ENCODE measurements around the gene CLIP3.
"Not testable (repeated sequence)": the region's sequence is repeated elsewhere in the genome, so short reads cannot be mapped to it uniquely, and the experiment has no call there.

The CLIP3 gene

DNA sequence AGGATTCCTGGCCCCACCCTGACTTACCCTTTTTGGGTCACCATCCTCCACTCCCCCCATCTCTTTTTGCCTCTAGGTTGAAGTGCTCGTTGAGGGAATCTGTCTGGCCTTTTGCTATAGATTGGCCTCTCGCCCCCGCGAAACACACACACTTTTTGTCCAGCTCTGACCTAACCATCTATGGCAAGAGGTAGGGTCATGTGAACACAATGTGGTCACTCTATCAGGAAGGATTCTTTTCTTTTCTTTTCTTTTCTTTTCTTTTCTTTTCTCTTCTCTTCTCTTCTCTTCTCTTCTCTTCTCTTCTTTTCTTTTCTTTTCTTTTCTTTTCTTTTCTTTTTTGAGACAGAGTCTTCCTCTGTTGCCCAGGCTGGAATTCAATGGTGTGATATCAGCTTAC is 51.7 kb downstream of the CLIP3 start:
- DNase-seq (ENCODE audit: low spot score), result not testable (repeated sequence)

DNA sequence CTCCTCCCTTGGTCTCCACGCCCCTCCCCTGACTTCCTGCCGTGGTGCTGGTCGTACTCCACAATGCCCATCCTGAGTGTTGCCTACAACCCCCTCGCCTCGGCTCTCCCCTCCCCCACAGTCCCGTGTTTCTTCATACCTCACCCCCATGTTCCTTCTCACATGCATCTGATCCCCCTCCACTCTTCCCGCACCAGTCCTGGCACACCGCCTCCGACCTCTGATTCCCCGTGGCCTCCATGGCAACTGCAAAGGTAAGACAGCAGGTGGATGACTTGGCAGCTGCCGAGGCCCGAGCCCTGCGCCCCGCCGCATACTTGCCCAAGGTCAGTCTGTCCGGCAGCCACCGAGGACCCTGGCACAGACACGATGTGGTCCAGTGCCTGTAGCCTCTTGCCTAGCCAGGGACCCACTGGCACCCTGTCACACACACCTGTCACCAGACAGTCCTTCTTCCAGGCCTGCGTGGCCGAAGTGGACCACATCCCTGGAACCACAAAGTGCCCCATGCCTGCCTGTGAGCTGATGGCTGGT is 53.8 kb downstream of the CLIP3 start:
- no peak for DNase-seq (ENCODE audit: low spot score)

DNA sequence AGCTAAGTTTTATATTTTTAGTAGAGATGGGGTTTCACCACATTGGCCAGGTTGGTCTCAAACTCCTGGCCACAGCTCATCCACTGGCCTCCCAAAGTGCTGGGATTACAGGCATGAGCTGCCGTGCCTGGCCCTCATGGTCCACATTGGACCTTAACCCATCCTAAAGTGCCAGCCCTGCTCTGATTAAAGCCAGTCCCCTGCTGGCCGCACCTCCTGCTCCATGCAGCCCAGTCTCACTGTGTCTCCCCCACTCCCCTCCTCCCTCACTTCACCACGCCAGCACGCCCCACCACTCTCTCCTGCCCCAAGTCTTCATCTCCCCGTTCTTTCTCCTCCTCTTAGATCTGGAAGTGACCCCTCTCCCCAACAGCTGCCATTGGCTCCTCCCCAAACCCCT is 54.4 kb downstream of the CLIP3 start:
- DNase-seq (ENCODE audit: low spot score), result no peak

DNA sequence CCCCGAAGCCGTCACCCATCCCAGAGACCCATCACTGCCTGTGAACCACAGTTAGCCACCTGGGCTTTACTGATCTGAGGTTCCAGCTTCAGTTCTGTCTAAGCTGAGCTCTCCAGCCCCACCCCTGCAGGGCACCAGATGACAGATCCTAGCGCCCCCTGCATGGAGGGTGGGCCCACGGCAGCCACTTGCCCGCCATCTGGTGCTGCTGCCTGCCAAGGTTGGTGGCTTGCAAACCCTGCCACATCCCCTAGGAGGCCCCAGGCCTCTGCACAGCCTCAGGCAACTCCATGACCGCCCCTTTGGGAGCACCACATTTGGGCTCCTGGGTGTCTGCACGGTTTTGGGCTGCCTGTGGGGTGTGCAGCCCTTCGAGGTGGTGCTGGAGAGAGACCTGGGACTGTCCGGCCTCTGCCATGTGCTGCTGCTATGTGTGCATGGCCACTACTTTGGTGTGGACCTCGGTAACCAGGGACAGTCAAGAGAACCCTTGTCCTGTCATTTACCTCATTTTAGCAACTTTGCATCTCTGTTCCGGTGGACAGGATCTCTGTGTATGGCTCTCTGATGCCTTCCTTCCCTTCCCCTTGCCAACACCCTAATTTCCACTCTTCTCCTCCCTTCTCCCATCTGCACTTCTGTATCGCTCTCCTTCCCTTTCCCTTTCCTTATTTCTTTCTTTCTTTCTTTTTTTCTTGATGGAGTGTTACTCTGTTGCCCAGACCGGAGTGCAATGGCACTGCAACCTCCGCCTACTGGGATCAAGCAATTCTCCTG is 55.0 kb downstream of the CLIP3 start:
- peak; percentile 83 for DNase-seq (ENCODE audit: low spot score)

DNA sequence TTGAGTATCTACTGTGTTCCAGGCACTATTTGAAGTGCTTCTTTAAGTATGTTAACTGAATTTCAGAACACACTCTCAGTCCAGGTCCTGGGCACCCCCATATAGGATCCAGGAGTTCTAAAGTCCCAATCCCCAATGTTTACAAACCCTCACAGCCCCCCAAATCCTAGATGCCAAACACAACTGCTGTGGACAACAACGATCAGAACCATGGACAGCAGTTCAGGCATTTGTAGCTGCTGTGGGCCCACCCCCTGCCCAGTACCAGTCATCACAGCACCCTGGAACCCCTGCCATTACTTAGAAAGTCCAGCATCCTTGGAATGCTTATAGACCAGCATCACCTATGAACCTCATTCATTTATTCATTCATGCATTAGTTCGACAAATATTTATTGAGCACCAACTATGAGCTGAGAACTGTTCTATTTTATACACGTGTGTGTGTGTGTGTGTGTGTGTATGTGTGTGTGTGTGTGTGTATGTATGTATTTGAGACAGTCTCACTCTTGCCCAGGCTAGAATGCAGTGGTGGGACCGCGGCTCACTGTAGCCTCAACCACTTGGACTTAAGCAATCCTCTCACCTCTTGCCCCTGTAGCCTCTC is 57.0 kb downstream of the CLIP3 start:
- peak; percentile 84 for DNase-seq (ENCODE audit: low spot score)

DNA sequence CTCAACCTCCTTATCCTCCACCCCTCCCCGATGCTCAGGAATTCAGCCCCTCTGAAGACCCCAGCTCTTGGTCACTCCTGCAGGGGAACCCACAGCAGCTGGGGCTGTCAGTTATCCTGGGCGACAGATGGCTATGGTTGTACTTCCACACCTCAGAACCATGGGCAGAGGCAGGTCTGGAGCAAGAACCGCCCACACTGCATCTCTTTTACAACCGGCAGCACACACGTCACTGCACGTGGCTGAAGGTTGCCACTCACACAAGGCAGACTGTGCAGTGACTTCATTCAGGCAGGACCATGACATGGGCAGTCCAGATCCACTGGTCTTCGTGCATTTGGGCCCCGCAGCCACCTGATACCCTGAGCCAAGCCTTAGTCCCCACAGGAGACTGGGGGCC is 59.2 kb downstream of the CLIP3 start:
- DNase-seq (ENCODE audit: low spot score), result no peak

DNA sequence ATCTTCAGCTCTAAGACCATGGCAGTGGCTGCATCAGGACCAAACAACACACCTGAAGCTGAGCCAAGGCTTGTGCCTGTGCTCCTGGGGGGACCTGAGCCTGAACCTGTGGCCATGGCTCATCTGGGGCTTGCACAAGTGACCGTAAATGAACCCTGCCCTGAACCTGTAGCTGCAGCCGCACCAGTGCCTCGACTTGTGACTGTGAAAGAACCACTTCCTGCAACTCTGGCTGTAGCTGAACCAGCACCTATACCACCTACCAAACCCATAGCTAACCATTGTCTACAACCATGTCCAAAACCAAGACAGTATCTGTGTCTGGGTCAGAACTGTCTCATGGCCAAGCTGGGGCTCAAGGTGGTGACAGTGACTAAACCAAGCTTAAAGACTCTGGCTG is 65.9 kb downstream of the CLIP3 start:
- DNase-seq (ENCODE audit: low spot score), result no peak

All from iPS-NIHi11 (cell line).